Chondrocyte (in vitro differentiated cells): ENCODE data around the gene CDKN3. TPM values are rescaled to one million over a fixed set of nuclear protein-coding genes. Genes with fewer than 3 reads are reported as not detected.

Source experiments
- DNase-seq: peaks from one replicate; pipeline ENCODE4 v3.0.0; 2021; ENCODE audit warnings: mixed read lengths, low spot score
- H3K27ac Mint-ChIP-seq: one replicate; pipeline ENCODE4 v1.8.0; 2021; ENCODE audit warnings: mild to moderate bottlenecking, moderate library complexity, mixed read lengths; ENCODE audit not compliant: unreplicated experiment
- H3K27me3 Mint-ChIP-seq: 2 replicates; pipeline ENCODE4 v1.8.0; 2021; ENCODE audit warnings: low read depth, mixed read lengths
- H3K36me3 Mint-ChIP-seq: 2 replicates; pipeline ENCODE4 v1.8.0; 2021; ENCODE audit warnings: low read depth, mixed read lengths
- H3K4me1 Mint-ChIP-seq: 2 replicates; pipeline ENCODE4 v1.8.0; 2021; ENCODE audit warnings: low read depth, mild to moderate bottlenecking, mixed read lengths
- H3K4me3 Mint-ChIP-seq: one replicate; pipeline ENCODE4 v1.8.0; 2021; ENCODE audit warnings: mild to moderate bottlenecking, moderate library complexity, mixed read lengths; ENCODE audit not compliant: unreplicated experiment
- H3K9me3 Mint-ChIP-seq: 2 replicates; pipeline ENCODE4 v1.8.0; 2021; ENCODE audit warnings: low read depth, mixed read lengths
- total RNA-seq: library from RNA; stranded (reverse); gene quantifications from 3 replicates; pipeline ENCODE4 v1.2.1, GENCODE V29; 2021
- TF ChIP-seq, protein P1 (sequence below): fragments of 200-600 bp; sonication (generic); IDR thresholded peaks from 2 replicates; pipeline ENCODE4 v1.5.0; 2021; ENCODE audit warnings: antibody characterized with exemption, mild to moderate bottlenecking, moderate library complexity

The CDKN3 gene
- total RNA-seq, 1 donor from 2014 or later: 8.9 TPM

DNA sequence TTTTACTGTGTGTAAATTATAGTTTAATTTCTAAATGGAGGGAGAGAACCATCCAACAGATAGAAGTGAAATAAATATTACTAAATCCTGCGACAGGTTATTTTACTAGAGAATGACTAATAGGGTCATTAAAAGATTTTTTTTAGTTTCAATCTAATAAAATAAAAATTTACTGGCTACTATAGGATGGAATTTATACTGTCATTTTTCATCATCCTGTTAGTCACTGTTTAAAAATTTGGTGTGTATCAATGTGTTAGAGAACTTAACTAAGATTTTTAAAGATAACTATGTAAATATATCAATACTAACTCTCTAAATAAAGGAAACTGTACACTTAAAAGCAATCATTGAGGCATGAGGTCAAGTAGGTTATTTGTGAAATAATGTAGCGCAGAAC is 41.1 kb upstream of the CDKN3 start:
- DNase-seq: no peak
- no peaks in the 10 kb centered on the region for H3K36me3 Mint-ChIP-seq
- H3K27ac Mint-ChIP-seq: no peak overlapping the region
- TF ChIP-seq, protein P1, sequence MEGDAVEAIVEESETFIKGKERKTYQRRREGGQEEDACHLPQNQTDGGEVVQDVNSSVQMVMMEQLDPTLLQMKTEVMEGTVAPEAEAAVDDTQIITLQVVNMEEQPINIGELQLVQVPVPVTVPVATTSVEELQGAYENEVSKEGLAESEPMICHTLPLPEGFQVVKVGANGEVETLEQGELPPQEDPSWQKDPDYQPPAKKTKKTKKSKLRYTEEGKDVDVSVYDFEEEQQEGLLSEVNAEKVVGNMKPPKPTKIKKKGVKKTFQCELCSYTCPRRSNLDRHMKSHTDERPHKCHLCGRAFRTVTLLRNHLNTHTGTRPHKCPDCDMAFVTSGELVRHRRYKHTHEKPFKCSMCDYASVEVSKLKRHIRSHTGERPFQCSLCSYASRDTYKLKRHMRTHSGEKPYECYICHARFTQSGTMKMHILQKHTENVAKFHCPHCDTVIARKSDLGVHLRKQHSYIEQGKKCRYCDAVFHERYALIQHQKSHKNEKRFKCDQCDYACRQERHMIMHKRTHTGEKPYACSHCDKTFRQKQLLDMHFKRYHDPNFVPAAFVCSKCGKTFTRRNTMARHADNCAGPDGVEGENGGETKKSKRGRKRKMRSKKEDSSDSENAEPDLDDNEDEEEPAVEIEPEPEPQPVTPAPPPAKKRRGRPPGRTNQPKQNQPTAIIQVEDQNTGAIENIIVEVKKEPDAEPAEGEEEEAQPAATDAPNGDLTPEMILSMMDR: no peak
- no peak overlapping the region for H3K4me3 Mint-ChIP-seq
- H3K4me1 Mint-ChIP-seq: peaks cover 5% of the 10 kb centered on the region
- H3K9me3 Mint-ChIP-seq: no peaks in the 10 kb centered on the region
- no peaks in the 10 kb centered on the region for H3K27me3 Mint-ChIP-seq

DNA sequence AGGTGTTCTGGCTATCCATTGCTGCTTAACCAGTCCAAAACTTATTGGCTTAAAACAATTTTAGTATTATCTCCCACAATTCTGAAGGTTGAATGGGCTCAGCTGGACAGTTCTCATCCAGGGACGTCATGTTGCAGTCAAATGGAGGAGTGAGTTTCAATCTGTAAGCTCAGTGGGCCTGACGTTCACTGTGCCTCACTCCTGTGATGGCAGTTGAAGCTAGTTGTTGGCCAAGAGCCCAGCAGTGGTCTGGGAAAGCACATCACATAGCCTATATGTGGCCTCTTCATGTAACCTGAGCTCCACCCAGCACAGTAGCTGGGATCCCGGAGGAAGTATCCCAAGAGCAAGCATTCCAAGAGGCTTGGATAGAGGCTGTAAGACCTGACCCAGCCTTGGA is 40.6 kb upstream of the CDKN3 start:
- Mint-ChIP-seq H3K36me3 (no peaks in the 10 kb centered on the region), H3K27me3 (no peaks in the 10 kb centered on the region), H3K4me3 (no peak overlapping the region), H3K4me1 (peaks cover 5% of the 10 kb centered on the region), H3K9me3 (no peaks in the 10 kb centered on the region), H3K27ac (no peak overlapping the region)
- TF ChIP-seq, protein P1: no peak
- no peak for DNase-seq

DNA sequence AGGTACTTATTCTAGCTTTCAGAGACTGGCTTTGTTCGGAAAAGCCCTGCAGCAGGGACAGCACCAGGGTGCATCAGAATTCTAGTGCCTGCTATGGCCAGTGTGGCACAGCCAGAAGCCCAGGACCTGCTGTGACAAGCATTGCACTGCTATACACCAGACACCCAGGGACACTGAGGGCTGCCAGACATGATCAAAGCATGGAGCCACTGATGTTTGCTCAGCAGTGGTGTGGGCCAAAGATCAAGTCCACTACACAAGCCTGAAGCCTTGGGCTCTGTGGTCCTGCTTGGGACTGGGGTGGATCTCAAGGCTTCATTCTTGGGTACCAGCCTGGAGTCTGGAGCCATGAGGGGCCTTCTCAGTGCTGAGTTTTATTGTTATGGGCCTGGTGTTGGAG is 36.1 kb upstream of the CDKN3 start:
- Mint-ChIP-seq H3K27me3 (no peaks in the 10 kb centered on the region), H3K4me3 (no peak overlapping the region), H3K36me3 (no peaks in the 10 kb centered on the region), H3K4me1 (peaks cover 25% of the 10 kb centered on the region), H3K9me3 (no peaks in the 10 kb centered on the region), H3K27ac (no peak overlapping the region)
- TF ChIP-seq, protein P1: no peak
- no peak for DNase-seq

DNA sequence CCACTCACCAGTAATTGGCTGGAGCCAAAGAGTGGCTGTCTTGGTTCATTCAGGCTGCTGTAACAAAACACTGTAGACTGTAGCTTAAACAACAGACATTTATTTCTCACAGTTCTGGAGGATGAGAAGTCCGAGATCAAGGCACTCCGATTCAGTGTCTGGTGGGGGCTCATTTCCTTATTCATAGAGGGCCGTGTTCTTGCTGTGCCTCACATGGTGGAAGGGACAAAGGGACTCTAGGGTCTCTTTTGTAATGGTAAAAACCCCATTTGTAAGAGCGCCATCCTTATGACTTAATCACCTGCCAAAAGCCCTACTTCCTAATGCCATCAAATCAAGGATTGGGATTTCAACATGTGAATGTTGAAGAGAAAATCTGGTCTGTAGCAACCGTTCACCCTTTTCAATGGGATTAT is 34.7 kb upstream of the CDKN3 start:
- Mint-ChIP-seq H3K36me3 (no peaks in the 10 kb centered on the region), H3K9me3 (no peaks in the 10 kb centered on the region), H3K4me3 (no peak overlapping the region), H3K4me1 (peaks cover 28% of the 10 kb centered on the region), H3K27me3 (no peaks in the 10 kb centered on the region), H3K27ac (no peak overlapping the region)
- DNase-seq: no peak
- TF ChIP-seq, protein P1: no peak

DNA sequence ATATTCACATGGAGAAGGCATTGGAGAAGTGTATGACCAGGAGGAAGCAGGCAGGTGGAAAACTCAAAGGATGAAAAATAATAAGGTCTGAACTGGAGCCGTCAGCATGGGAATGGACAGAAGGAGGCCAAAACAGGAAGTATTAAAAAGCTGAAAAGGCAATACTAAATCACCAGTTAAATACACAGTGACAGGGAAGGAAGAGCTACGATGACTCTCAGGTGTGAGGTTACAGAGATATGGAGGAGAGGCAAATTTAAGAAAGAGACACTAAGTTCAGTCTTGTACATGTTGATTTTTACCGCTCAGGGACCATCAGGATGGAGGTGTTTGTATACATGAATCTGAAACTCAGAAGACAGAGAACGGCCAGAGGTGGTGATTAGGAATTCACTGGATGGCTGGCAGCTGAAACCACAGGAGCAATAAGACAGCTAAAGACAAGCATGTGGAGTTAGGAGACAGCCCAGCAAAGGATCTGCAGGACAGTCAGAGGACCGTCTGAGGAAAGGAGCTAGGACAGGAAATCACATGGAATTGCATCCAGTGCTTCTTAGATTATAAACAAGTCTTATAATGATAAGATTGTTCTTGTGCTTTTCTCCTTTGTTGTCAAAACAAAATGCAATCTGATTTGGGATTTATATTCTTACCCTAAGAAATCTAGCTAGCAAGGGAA is 33.9 kb upstream of the CDKN3 start:
- Mint-ChIP-seq H3K27ac (peak overlapping the region; percentile 20), H3K27me3 (no peaks in the 10 kb centered on the region), H3K9me3 (no peaks in the 10 kb centered on the region), H3K36me3 (no peaks in the 10 kb centered on the region), H3K4me1 (peaks cover 33% of the 10 kb centered on the region), H3K4me3 (no peak overlapping the region)
- DNase-seq: no peak
- TF ChIP-seq, protein P1: no peak
